CD1c-positive myeloid dendritic cell (primary cell): Measurements from ENCODE around the gene CLK1.

Experiments used
- DNase-seq: peaks from one replicate; pipeline ENCODE4 v3.0.0-alpha.2; 2016; ENCODE audit errors: extremely low spot score

The CLK1 gene

DNA sequence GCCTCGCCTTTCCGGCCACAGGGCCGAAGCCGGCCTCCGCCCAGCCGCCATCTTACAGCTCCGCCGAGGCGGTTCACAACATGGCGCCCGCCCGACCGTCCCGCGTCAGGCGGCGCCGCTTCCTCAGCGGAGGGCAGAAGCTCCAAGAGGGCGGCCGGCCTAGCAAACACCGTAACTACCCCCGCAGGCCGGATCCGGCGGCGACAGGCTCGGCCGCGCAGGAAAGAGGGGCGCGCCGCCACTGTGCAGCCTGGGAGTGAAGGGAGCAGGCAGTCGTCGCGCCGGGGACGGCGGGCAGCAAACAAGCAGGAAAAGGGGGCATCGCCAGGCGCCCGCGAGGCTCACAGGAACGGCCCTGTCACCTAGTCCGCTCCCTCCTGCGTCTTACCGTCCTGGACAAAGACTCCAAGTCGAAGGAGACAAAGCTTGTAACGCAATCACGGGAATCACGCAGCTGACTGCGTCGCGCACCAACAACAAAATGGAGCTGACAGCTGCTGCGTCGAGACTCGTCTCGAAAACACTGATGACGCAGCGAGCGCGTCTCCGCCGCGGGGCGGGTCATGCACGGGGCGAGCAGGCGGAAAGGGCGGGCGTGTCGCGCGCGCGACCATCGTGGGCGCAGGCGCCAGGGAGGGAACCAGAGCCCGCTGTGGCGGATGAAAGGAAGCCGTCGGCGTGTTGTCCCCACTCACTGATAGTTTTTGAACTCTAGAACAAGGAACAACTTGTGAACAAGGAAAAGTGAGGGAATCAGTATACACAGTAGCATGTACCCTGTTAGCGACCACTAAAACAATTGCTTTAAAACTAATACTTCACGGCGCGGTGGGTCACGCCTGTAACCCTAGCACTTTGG is at the start of gene CLK1:
Gene CLK1, minus strand, starts transcription at position 483 of the 859 bp plus-strand sequence. CDS start 2,796 bp downstream, outside the sequence.
- DNase-seq = peak; percentile 99

DNA sequence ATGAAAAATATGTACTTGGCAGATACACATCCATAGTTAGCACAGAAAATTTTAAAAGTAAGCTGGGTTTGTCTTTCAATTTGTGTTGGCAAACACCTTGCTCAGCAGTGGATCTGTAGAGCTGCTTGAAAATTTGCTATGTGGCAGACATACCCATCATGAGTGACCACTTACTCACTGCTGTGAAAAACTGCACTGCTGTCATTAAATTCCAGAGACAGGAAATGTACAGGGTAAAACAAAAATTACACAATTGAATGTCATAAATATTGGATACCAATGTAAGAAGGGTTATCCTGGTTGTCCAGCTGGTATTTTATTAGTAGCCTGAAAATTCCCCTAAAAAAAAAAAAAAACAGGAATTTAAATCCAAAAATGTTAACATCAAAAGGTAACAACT is 49.2 kb upstream of the CLK1 start:
- DNase-seq = no peak

DNA sequence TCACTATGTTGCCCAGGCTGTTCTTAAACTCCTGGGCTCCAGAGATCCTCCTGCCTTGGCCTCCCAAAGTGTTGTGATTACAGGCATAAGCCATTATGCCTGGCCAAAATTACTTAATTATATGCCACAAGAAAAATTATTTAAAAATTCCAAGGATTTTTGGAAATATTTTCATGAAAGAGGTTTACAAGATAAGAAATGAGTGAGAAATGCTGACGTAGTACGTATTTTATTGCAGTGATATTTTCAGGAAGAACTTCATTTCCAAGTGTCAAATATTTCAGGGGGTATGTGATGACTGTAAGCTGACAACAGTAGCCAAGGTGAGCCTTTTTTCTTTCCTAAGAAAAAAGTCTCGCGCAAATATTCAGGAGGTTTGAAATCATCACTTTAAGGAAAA is 45.5 kb upstream of the CLK1 start:
- DNase-seq = no peak

DNA sequence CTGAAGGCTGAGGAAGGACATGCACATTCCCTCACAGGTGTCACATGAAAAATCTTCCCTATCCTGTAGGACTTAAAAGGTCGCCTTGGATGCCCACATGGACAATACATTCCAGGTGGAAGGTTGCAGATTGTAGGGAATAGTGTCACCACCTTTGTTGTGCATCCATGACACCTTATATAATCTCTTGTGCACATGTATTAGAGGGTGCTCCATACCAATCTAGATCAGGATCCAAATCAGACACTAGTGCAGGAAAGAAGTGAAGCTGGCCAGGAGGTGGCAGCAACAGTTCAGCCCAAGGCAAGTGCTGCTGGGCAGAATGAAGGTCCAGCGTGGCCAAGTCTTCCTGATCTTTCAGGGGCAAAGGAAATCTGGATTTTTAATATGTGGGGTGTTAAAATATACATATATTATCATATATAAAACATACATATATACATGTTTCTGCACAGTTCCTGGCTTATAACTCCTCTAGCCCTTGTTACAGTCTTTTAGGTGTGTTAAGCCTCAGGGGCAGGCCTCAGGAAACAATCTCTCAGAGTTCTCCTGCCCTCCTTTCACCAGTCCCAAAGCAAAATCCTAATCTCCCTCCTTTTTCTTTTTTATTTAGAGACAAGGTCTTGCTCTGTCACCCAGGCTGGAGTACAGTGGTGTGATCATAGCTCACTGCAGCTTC is 41.3 kb upstream of the CLK1 start:
- DNase-seq = peak; percentile 59

DNA sequence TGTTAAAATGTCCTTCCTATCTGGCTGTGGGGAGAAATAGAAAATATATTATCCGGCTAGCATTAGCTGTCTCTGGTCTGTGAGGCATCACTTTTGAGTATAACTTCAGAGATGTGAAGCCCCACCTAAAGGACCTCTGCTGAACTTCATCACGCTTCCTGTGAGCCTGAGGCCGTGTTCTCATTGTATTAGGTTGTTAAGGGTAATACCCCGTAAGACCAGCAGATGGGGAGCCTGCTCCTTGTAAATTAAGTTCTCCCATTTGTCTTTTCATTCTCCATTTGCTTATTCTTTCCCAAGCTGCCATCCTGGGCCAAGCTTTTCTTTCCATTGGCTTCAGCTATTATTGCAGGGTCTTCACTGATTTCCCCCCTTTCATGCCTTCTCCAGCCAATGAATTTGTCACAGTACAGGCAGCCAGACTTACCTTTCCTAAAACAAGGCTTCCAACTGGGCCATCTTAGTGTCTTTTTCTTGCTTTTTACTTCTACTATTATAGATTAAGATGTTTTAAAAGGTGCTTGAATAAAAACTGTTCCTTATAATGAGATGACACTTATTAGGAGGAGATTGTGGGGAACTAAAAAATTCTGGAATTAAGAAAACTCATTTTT is 37.1 kb upstream of the CLK1 start:
- peak; percentile 86 for DNase-seq

DNA sequence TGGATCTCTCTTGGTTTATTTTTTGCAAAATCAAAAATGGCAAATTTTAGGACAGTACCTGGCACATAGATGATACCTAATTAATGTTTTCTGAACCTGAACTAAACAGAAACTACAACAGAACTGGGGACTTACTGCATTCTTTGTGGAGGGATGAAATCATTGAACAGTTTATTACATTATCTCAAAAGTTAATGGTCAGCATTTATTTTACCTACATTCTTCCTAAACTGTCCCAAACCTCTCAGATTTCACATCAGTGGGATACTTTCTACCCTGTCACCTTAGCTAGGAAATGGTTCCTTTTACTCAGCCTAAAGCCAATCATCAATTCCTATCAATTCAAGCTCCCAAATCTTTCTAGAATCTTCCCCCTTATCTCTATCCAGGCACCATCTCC is 35.0 kb upstream of the CLK1 start:
- no peak for DNase-seq

DNA sequence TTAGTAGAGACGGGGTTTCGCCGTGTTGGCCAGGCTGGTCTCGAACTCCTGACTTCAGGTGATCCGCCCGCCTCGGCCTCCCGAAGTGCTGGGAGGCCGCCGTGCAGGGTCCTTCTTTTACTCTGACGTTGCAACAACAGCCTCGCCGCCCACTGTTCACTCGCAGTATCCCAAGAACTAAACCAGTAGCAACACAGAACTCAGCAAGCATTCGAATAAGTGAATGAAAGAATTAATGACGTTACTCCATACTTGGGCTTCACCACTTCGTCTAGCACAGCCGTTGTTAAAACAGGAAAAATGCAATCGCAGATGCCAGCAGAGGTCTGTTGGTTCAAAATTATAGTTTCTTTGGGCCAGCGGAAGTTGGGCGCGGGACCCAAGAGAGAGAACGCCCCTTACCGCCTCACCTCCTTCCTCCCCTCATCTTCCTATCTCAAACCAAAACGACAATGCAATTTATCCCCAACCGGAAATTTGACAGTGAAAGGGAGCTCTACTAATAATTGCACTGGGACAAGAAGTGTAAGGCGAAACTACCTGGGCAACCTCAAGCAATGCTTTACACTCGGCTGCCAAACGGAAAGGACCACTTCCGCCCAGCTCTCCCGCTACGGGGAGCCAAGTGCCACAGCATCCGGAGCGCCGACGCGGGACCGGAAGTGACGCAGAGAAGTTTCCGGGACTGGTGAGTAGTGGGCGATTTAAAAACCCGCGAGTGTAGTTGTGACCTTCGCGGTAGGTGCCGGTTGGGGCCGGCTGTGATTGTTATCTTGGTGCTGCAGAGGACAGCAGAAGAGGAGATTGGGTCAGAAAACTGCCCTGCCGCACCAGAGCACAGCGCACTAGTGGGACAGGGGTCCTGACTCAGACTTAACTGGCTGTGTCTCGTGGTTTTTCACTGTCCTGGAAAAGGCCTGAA is 24.5 kb upstream of the CLK1 start, which contains the start of the genes NIF3L1 and PPIL3:
Gene NIF3L1, plus strand, starts transcription at position 668 of the 922 bp plus-strand sequence. CDS start 2,573 bp downstream, outside the sequence.
Gene PPIL3, minus strand, starts transcription at position 374 of the 922 bp plus-strand sequence. CDS start 1,462 bp downstream, outside the sequence.
- peak; percentile 99 for DNase-seq

DNA sequence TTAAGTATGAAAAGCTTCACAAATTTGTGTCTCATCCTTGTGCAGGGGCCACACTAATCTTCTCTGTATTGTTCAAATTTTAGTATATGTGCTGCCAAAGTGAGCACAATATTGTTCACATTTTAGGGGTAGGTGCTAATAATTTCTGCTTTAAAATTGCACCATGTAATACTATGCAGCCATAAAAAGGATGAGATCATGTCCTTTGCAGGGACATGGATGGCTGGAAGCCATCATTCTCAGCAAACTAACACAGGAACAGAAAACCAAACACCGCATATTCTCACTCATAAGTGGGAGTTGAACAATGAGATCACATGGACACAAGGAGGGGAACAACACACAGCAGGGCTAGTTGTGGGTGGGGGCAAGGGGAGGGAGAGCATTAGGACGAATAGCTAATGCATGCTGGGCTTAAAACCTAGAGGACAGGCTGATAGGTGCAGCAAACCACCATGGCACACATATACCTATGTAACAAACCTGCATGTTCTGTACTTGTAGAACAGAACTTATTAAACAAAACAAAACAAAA is 17.3 kb upstream of the CLK1 start:
- peak; percentile 57 for DNase-seq

DNA sequence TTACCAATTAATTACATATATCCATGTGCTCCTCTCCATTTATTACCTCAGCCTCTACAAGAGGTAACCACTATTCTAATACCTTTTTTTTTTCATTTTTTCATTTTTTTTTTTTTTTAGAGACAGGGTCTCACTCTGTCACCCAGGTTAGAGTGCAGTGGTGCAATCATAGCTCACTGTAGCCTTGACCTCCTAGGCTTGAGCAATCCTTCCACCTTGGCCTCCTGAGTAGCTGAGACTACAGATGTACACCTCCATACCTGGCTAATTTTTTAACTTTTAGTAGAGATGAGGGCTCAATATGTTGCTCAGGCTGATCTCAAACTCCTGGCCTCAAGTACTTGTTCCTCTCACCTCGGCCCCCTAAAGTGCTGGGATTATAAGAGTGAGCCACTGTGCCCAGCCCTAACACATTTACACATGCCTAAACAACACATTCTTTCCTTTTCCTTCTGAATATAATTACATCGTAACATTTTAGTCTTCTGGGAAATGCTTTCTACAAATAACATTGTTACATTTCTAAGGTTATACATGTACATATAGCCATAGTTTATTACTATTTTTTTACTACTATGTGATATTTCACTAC is 13.9 kb upstream of the CLK1 start:
- no peak for DNase-seq

DNA sequence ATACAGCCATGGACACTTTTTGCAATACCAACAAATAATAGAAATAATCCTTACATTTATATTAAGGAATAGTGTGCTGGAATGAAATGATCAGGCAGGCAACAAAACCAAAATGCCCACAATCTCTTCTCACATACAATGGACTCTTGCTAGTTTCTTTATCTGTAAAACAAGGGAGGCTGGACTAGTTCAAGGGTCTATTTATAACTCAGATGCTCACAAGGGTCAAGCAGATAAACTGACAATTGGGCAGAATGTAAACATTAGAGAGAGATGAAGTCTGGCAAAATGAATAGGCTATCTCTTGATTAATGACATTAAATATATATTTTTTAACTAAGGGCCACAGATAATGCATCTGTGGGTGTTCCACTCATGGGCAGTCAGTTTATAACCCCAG is 13.0 kb upstream of the CLK1 start:
- no peak for DNase-seq

DNA sequence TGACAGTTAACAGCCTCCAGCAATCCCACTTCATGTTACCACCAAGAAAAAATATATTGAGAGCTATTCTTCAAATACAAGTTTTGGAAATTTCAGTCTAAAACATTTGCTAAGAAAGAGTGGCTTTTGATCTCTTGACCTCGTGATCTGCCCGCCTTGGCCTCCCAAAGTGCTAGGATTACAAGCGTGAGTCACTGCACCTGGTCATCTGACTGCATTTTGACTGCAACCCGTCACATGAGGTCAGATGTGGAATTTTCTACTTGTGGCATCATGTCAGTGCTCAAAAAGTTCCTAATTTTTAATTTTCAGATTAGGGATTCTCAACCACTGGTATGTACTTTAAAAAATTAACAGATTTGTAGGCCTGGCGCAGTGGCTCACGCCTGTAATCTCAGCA is 9.1 kb upstream of the CLK1 start:
- DNase-seq = no peak

DNA sequence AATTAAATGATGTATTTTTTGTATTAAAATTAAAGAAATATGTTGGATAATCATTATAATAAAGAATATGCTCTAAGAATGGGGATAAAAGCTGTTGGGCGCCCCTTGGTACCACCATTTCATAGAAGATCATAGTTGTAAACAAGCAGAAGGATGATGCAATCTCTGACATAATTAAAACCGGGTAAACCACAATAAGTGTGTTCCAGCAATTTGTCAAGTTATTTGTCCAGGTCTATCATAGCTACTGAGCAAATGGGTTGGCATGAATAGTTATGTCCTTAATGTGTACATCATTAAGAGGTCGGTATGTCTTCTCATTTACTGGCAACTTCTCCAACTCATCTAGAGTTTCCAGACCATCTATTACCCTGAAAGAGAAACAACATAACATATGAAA is 6.7 kb upstream of the CLK1 start:
- DNase-seq = no peak

DNA sequence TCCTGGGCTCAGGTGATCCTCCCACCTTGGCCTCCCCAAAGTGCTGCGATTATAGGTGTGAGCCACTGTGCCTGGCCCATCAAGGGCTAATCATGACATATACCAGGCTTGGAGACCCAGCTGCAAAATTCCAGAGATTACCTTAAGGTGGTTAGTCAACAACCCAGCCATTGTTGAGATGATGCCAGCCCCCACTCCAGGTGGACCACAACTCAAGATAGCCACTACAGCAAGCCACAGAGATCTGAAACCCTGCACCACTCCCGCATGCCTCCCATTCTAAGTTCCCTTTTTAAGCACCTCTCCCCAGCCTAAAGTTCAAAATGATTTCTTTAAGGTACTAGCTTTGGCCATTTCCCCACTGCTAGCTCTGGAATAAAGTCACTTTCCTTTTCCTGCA is 4.6 kb upstream of the CLK1 start:
- peak; percentile 24 for DNase-seq

DNA sequence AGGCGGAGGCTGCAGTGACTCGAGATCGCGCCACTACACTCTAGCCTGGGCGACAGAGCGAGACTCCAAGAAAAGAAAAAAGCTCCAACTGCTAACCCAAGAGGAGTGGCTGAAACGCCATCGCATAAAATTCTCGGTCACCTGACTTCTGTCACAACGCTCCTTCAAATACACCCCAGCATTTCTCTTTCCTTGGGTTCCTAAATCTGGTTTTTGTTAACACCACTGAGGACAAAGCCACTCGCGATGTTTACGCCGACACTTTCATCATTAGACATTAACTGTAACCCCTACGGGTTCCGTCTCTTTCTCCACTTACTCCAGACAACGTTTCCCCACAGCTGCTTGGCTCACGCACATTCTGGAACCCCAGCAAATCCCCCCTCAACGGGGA is 679 bp downstream of the CLK1 start:
- peak; percentile 78 for DNase-seq

DNA sequence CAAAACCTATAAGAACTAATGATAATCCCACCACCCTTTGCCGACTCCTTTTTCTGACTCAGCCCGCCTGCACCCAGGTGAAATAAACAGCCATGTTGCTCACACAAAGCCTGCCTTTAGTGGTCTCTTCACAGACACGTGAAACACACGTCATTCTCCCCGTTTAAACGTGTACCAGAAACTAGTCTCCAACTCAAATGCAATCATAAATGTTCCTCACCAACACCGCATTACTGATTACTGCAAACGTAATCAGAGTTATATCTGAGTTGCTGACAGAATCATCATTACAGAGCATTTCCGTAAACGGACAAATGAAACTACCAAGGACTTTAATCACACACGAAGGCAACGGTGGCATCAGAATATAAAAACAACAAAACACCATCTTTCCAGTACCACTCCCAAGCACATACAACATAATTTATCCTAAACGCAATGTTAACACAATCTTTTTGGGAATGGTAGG is 1.9 kb downstream of the CLK1 start:
- peak; percentile 78 for DNase-seq

DNA sequence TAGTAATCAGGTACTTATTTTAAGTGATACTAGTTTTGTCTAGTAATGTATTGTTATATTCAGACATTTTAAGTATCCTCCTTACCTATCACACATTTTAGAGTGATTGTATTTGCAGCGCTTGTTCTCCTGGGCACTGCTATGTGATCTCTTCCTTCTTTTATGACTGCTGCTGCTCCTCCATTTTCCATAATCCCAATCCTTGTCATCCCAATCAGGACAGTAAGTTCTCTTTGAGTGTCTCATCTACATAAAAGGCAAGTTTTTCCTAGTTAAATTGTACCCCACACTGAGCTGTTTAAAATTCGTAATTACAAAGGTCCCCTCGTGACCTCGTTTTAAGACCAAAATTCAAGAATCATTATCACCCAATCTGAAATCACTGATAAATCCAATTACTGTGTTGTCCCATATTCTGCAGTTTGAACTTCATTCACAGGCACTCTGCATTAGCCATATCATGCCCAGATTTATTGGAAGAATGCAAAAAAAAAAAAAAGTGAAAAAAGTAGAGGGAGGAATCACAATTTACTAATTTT is 2.8 kb downstream of the CLK1 start:
- no peak for DNase-seq

DNA sequence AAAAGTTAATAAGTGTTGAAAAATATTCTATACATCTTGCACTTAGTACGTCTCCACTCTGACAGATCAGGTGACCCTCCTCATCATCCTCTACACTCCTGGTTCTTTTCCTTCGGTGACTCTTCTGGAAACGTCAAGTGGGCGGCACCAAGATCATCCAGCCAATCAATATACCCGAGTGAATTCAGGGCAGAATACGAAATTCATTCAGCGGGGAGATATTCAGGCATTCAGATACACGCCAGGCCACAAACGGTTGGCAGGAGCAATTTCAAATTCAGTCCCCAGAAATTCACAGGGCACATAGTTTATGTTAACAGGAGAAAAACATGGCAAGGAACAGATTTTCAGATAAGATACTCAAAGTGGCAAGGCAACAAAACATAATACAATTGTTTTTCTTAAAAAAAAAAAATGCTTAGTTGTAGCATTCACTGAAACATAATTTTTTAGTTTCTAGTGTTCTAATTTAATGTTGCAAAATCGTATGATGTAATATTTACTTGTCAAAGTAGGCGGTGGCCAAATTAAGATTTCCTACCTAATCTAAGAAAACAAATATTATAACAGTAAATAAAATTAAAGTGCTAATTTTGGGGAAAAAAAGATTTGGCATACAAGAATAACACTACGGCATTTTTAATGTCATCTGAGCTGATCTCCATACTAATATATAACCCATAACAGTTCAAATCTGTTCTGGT is 4.2 kb downstream of the CLK1 start:
- no peak for DNase-seq

DNA sequence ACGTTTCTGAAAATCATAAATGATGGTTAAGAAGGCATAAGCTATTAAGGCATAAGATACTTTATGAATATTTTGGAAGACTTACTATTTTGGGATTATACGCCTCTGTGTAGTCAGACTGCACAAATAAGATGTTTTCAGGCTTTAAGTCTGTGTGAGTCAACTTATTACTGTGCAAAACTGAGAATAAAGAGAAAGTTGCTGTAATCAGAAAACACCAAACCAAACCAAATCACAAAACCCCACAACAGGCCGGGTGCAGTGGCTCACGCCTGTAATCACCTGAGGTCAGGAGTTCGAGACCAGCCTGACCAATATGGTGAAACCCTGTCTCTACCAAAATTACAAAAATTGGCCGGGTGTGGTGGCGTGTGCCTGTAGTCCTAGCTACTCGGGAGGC is 7.7 kb downstream of the CLK1 start:
- DNase-seq = no peak

DNA sequence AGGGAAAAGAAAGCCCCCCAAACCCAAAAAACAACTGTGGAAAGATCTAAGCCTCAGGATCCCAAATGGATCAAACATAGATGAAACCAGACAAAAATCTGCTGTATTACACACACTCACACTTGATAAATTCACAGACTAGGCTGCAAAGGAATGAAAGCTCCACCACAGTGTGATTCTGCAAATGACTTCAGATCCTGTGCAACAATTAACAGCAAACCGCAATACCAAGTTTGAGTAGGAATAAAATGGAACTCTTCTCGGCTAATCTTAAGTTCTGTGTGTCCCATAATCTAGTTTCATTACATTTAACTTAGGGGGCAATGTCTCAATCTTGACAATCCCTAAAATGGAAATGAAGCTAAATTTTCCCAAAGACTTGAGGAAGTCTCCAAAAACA is 11.9 kb downstream of the CLK1 start:
- no peak for DNase-seq
